NCI-H1105 treated with DMSO at 0.1 percent for 48 hours (cell line): ENCODE results near the gene MFN2.
A peak's percentile ranks its signal among the peaks of the same experiment; 100 is the strongest.

Experiments
- DNase-seq: peaks from one replicate; lab custom pipeline; 2025; lab: John Stamatoyannopoulos, UW

MFN2 gene

GRCh38 chr1:11960715-11961114, 19.5 kb upstream of the MFN2 start:
- DNase-seq: no peak

GRCh38 chr1:11961230-11961629, 19.0 kb upstream of the MFN2 start:
- no peak for DNase-seq

- no peak for DNase-seq
Measured at GRCh38 chr1:11963622-11964021, 16.6 kb upstream of the MFN2 start.

GRCh38 chr1:11964656-11965055, 15.6 kb upstream of the MFN2 start:
- DNase-seq: no peak

GRCh38 chr1:11967028-11967547, 13.2 kb upstream of the MFN2 start:
- peak; percentile 45 for DNase-seq

GRCh38 chr1:11970441-11971185, 9.6 kb upstream of the MFN2 start:
- DNase-seq: no peak

- no peak for DNase-seq
Measured at GRCh38 chr1:11977625-11978024, 2.6 kb upstream of the MFN2 start.

GRCh38 chr1:11978301-11978700, 1.9 kb upstream of the MFN2 start:
- no peak for DNase-seq

GRCh38 chr1:11979028-11979850, 1.0 kb upstream of the MFN2 start:
- no peak for DNase-seq

- no peak for DNase-seq
Measured at GRCh38 chr1:11980676-11980972, 380 bp downstream of the MFN2 start.

- DNase-seq: no peak
Measured at GRCh38 chr1:11981378-11982009, 1.2 kb downstream of the MFN2 start.

GRCh38 chr1:11982010-11982392, 1.8 kb downstream of the MFN2 start:
- no peak for DNase-seq

GRCh38 chr1:11984121-11984520, 3.9 kb downstream of the MFN2 start:
- no peak for DNase-seq

- DNase-seq: no peak
Measured at GRCh38 chr1:11984576-11984975, 4.3 kb downstream of the MFN2 start.

GRCh38 chr1:11985171-11985570, 4.9 kb downstream of the MFN2 start:
- DNase-seq: no peak

- no peak for DNase-seq
Measured at GRCh38 chr1:11985851-11986250, 5.6 kb downstream of the MFN2 start.

GRCh38 chr1:11989669-11990068, 9.4 kb downstream of the MFN2 start:
- DNase-seq: no peak

GRCh38 chr1:11990303-11991032, 10.2 kb downstream of the MFN2 start:
- DNase-seq: no peak

GRCh38 chr1:11991969-11992676, 11.9 kb downstream of the MFN2 start:
- no peak for DNase-seq

- no peak for DNase-seq
Measured at GRCh38 chr1:11997081-11997850, 17.0 kb downstream of the MFN2 start.

- no peak for DNase-seq
Measured at GRCh38 chr1:11998636-11999035, 18.4 kb downstream of the MFN2 start.
